ENCODE results near the gene BIN1.

BIN1 gene

GRCh38 chr2:127097841-127098651 lies 8.9 kb downstream of the BIN1 start:
- no peak for DNase-seq (ENCODE audit: low spot score)
- no peak for TF ChIP-seq CTCF (IDR thresholded peaks at IDR 0.05; ENCODE audit: extremely low read depth, missing control alignments)

GRCh38 chr2:127097471-127097765 lies 9.5 kb downstream of the BIN1 start:
- no peak for TF ChIP-seq CTCF (IDR thresholded peaks at IDR 0.05; ENCODE audit: extremely low read depth, missing control alignments)
- DNase-seq (ENCODE audit: low spot score) = no peak

GRCh38 chr2:127096718-127097470 lies 10.1 kb downstream of the BIN1 start:
- DNase-seq (ENCODE audit: low spot score) = no peak
- TF ChIP-seq CTCF (IDR thresholded peaks at IDR 0.05; ENCODE audit: extremely low read depth, missing control alignments) = no peak

GRCh38 chr2:127096280-127096679 lies 10.7 kb downstream of the BIN1 start:
- TF ChIP-seq CTCF (IDR thresholded peaks at IDR 0.05; ENCODE audit: extremely low read depth, missing control alignments) = no peak

GRCh38 chr2:127095784-127096183 lies 11.2 kb downstream of the BIN1 start:
- no peak for DNase-seq (ENCODE audit: low spot score)
- TF ChIP-seq CTCF (IDR thresholded peaks at IDR 0.05; ENCODE audit: extremely low read depth, missing control alignments) = no peak

More at GRCh38 chr2:127096280-127096679, 10.7 kb downstream of the BIN1 start:
- no peak for DNase-seq (ENCODE audit: low spot score)

- TF ChIP-seq CTCF (IDR thresholded peaks at IDR 0.05; ENCODE audit: extremely low read depth, missing control alignments) = no peak
- no peak for DNase-seq (ENCODE audit: low spot score)
Observed at GRCh38 chr2:127095367-127095641, 11.7 kb downstream of the BIN1 start.

- TF ChIP-seq CTCF (IDR thresholded peaks at IDR 0.05; ENCODE audit: extremely low read depth, missing control alignments) = no peak
- no peak for DNase-seq (ENCODE audit: low spot score)
Observed at GRCh38 chr2:127094509-127095366, 12.2 kb downstream of the BIN1 start.

Measured in GM20000 (cell line).